Activated naive CD8-positive, alpha-beta T cell treated with anti-CD3 and anti-CD28 coated beads, Interleukin-2, amount 50 U/mL, for 24 hours (primary cell): Measurements from ENCODE around the gene HLA-DPA1.

ENCODE experiments used
- ATAC-seq: fragments of 150-1000 bp; cut with Tn5 transposase; one replicate; pipeline ENCODE4 v1.10.0; 2021
- DNase-seq: peaks from one replicate; pipeline ENCODE4 v3.0.0; 2021
- H3K27ac Mint-ChIP-seq: one replicate; pipeline ENCODE4 v1.8.0; 2021; ENCODE audit warnings: mild to moderate bottlenecking, mixed read lengths
- H3K27me3 Mint-ChIP-seq: one replicate; pipeline ENCODE4 v1.8.0; 2021; ENCODE audit warnings: mixed read lengths
- H3K36me3 Mint-ChIP-seq: one replicate; pipeline ENCODE4 v1.8.0; 2021; ENCODE audit warnings: low read depth, mixed read lengths
- H3K4me1 Mint-ChIP-seq: one replicate; pipeline ENCODE4 v1.8.0; 2021; ENCODE audit warnings: mixed read lengths
- H3K4me3 Mint-ChIP-seq: one replicate; pipeline ENCODE4 v1.8.0; 2021; ENCODE audit warnings: mild to moderate bottlenecking, moderate library complexity, mixed read lengths
- H3K9me3 Mint-ChIP-seq: one replicate; pipeline ENCODE4 v1.8.0; 2021; ENCODE audit warnings: mixed read lengths

The HLA-DPA1 gene

DNA sequence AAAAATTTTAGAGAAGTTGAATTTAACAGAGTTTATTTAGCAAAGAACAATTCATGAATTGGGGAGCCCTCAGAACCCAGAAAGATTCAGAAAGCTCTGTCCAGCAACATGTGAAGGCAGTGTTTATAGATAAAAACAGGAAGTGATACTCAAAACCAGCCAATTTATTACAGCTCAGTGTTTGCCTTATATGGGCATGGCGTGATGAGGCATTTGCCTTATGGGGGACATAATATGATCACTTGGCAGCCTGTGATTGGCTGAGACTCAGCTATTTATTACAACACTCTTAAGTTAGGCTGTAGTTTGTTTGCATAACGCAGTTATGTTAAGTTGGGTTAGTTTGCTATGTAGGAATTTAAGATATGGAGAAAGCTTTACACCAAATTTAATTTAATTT is 11.5 kb downstream of the HLA-DPA1 start:
- H3K4me1 Mint-ChIP-seq, result peaks cover 14% of the 10 kb centered on the region
- H3K27ac Mint-ChIP-seq, result no peak overlapping the region
- no peak for DNase-seq

DNA sequence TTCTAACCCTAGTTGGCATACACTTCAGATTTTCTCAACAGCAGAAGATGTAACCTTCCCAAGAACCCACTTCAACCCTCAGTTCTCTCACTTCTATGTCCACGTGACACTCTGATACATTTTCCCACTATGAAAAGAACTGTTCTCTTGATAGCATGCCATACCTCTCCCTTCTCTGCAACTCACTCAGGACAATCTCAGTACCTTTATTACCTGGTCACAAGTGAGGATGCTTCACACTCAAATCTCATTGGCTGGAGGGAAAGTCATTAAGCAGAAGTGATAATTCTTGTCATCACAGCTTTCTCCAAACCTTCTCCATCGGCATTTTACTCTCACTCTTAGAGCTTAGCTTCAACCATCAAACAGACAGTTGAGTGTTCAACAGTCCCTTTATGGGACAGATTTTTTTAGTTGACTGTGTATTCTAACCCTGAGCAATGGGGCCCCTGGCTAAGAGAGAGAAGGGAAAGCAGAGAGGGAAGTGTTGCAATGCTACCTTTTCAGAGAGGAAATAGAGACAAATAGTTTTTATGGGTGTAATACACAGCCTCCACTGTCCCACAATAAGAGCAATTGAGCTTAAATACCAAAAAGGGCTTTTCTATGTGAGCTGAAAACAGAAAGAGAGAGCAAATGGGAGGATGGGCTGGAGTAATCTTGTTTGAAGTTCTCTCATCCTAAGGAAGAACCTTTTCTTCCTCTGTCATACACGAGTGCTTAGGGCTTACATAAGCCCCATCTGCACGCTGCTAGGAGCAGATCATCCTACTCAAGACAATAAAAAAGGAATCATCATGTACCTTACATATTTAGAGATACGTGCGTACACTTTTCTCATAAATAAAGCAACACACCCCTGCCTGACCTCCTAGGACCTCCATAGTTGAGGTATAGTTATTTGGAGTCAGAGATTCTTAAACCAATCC is 16.0 kb downstream of the HLA-DPA1 start:
- no peak overlapping the region for H3K4me3 Mint-ChIP-seq
- H3K27me3 Mint-ChIP-seq, result no peaks in the 10 kb centered on the region
- peak overlapping the region; percentile 20 for H3K27ac Mint-ChIP-seq
- ATAC-seq (no peak), DNase-seq (no peak)
- no peaks in the 10 kb centered on the region for H3K9me3 Mint-ChIP-seq
- no peaks in the 10 kb centered on the region for H3K36me3 Mint-ChIP-seq
- peaks cover 11% of the 10 kb centered on the region for H3K4me1 Mint-ChIP-seq

More for the DNA sequence above, 11.5 kb downstream of the HLA-DPA1 start:
- Mint-ChIP-seq H3K27me3 (no peaks in the 10 kb centered on the region), H3K9me3 (no peaks in the 10 kb centered on the region), H3K36me3 (peaks cover 9% of the 10 kb centered on the region), H3K4me3 (no peak overlapping the region)
- no peak for ATAC-seq

DNA sequence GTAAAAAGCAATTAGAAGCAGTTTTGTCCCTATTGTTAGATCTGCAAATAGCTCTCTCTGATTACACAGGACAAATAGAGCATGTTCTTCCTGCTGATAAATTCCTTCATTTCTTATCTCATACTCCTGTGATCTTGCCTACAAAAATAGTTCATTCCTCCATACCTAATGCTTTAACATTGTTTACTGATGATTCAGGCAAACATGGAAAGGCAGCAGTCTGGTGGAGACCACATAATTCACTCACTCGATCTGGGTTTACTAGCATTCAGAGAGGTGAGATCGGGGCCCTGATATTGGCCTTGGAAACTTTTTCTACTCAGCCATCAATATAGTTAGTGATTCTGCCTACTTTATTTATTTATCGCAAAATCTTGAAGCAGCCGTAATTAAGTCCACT is 20.2 kb downstream of the HLA-DPA1 start:
- ATAC-seq, result no peak
- H3K9me3 Mint-ChIP-seq, result no peaks in the 10 kb centered on the region
- H3K4me1 Mint-ChIP-seq, result peaks cover 10% of the 10 kb centered on the region
- no peak for DNase-seq
- H3K4me3 Mint-ChIP-seq, result no peak overlapping the region
- H3K36me3 Mint-ChIP-seq, result no peaks in the 10 kb centered on the region
- no peak overlapping the region for H3K27ac Mint-ChIP-seq
- H3K27me3 Mint-ChIP-seq, result peaks cover 3% of the 10 kb centered on the region

DNA sequence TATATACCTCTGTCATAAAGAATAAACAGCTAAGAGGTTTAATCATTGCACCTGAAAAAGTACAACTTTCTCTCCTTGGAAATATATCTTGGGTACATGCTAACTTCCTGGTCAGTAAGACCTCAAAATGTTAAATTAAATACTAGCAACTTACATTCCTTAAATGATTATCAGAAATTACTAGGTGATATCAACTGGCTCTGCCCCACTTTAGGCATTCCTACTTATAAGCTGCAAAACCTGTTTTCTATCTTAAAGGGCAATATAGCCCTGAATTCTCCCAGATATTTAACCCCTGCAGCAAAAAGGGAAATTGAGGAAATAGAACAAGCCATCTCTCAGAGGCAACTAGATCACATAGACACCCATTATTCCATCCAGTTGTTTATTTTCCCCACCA is 20.8 kb downstream of the HLA-DPA1 start:
- Mint-ChIP-seq H3K9me3 (no peaks in the 10 kb centered on the region), H3K27me3 (peaks cover 3% of the 10 kb centered on the region), H3K27ac (no peak overlapping the region), H3K4me1 (peaks cover 10% of the 10 kb centered on the region), H3K4me3 (no peak overlapping the region), H3K36me3 (no peaks in the 10 kb centered on the region)
- ATAC-seq (no peak), DNase-seq (no peak)

DNA sequence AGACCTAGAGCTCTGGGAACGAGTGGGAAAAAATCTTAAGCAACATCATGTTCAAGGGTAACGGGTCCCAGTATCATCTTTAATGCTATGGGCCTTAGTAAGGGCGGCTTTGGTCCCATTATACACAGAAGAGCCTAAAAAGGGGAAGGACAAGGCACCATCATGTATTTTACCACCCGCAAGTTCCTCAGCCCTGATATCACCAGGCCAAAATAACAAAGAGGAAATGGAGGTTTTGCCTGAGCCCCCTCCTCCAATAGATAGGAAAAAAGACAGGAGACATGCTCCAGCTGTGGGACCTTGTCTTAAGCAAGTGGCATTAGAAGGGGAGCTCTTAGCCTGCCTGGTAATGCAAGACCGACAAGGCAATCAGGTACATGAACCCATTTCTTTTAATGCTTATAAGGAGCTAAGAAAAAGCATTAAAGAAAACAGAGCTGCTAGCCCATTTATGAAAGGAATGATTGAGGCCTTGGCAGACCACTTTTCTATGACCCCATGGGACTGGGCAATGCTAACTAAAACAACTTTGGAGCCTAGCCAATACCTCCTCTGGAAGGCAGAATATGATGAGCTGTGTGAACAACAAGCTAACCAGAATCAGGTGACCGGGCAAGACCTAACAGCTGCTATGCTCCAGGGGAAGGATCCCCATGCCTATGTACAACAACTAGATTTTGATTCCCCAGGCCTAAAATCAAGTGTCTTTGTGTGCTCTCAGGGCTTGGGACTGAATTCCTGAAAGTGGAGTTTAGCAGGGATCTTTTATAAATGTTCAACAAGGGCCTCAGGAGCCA is 23.2 kb downstream of the HLA-DPA1 start:
- peaks cover 9% of the 10 kb centered on the region for H3K27me3 Mint-ChIP-seq
- ATAC-seq, result no peak
- no peaks in the 10 kb centered on the region for H3K36me3 Mint-ChIP-seq

DNA sequence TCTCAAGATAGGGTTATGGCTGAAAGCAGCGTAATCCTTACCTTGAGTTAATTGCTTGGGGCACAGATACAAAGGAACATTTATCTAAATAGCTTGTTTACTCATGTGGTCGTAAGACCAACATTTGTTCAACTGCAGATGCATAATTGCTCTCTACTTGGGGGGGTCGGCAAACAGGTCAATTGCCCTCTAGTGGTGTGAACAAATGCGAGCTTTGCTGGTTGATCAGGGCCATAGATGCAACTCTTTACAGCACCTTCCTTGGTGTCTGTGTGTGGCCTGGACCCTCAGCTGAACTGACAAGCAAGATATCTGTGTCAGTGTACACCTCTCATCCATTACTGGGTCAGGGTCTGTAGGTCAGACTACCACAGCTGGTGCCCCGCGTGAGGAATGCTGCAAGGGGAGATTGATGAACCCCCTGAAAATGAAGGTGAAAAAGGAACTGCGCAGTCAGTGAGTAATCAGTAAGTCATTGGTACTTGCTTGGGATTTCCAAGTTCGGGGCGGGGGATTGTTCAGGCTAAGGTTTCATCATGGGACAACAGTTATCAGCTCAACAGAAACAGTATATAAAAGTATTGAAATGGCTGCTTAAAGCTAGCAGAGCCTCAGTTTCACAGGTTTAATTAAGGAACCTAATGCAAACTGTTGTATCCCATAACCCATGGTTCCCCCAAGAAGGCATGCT is 24.0 kb downstream of the HLA-DPA1 start:
- H3K4me3 Mint-ChIP-seq, result no peak overlapping the region
- H3K4me1 Mint-ChIP-seq, result peaks cover 2% of the 10 kb centered on the region
- no peaks in the 10 kb centered on the region for H3K9me3 Mint-ChIP-seq
- no peak overlapping the region for H3K27ac Mint-ChIP-seq
- no peak for ATAC-seq
- no peak for DNase-seq
- peaks cover 11% of the 10 kb centered on the region for H3K27me3 Mint-ChIP-seq
- H3K36me3 Mint-ChIP-seq, result no peaks in the 10 kb centered on the region

More for the DNA sequence above, 23.2 kb downstream of the HLA-DPA1 start:
- no peak for DNase-seq
- no peak overlapping the region for H3K27ac Mint-ChIP-seq
- H3K4me1 Mint-ChIP-seq, result peaks cover 2% of the 10 kb centered on the region
- no peaks in the 10 kb centered on the region for H3K9me3 Mint-ChIP-seq
- no peak overlapping the region for H3K4me3 Mint-ChIP-seq

DNA sequence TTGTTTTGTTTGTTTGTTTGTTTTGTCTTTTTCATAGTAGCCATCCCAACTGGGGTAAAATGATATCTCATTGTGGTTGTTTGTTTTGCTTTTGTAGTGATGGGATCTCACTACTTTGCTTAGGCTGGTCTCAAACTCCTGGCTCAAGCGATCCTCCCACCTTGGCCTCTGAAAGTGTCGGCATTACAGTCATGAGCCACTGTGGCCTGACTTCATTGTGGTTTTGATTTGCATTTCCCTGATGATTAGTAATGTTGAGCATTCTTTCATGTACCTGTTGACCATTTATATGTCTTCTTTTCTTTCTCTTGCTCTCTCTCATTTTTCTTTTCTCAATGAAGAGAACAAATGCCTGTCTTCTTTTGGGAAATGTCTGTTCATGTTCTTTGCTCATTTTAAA is 33.3 kb downstream of the HLA-DPA1 start:
- DNase-seq, result no peak
- H3K27me3 Mint-ChIP-seq, result peaks cover 9% of the 10 kb centered on the region
- peaks cover 8% of the 10 kb centered on the region for H3K9me3 Mint-ChIP-seq
- no peaks in the 10 kb centered on the region for H3K4me1 Mint-ChIP-seq
- no peak overlapping the region for H3K4me3 Mint-ChIP-seq
- no peak for ATAC-seq
- no peak overlapping the region for H3K27ac Mint-ChIP-seq
- H3K36me3 Mint-ChIP-seq, result no peaks in the 10 kb centered on the region

DNA sequence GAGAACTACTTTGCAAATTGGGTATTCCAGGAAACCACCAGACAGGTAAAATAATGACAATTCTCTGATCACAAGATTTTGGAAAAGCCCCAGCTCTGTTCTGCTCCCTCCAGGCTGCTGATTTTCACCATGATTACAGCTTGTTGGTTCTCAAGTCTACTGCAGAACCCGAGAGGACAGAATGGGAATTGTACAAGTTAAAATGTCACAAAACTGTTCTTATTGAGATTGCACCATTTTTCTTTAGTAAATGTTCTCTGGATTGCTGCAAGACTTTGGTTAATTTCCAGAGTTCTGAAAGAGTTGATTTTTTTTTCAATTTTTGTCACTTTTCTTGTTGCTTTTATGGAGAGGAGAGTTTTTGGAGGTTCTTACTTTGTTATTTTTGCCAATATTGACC is 36.9 kb downstream of the HLA-DPA1 start:
- Mint-ChIP-seq H3K9me3 (peaks cover 16% of the 10 kb centered on the region), H3K27me3 (peaks cover 14% of the 10 kb centered on the region), H3K4me1 (no peaks in the 10 kb centered on the region), H3K27ac (no peak overlapping the region), H3K4me3 (no peak overlapping the region), H3K36me3 (no peaks in the 10 kb centered on the region)
- DNase-seq, result no peak
- ATAC-seq, result no peak

DNA sequence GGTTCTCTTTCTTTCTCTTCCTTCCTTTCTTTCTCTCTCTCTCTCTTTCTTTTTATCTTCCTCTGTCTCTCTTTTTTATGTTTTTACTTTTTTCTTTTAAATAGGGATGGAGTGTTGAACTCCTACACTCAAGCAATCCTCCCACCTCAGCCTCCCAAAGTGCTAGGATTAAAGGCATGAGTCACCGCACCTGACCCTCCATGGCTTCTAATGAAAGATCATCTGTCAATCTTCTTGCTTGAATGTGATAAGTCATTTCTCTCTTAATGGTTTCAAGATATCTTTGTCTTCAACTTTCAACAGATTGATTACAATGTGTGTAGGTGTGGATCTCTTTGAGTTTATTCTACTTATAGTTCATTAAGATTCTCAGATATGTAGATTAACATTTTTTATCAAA is 38.9 kb downstream of the HLA-DPA1 start:
- DNase-seq, result no peak
- H3K36me3 Mint-ChIP-seq, result no peaks in the 10 kb centered on the region
- no peak overlapping the region for H3K4me3 Mint-ChIP-seq
- H3K9me3 Mint-ChIP-seq, result peaks cover 16% of the 10 kb centered on the region
- no peak overlapping the region for H3K27ac Mint-ChIP-seq
- peaks cover 7% of the 10 kb centered on the region for H3K4me1 Mint-ChIP-seq
- peaks cover 14% of the 10 kb centered on the region for H3K27me3 Mint-ChIP-seq
- ATAC-seq, result no peak

DNA sequence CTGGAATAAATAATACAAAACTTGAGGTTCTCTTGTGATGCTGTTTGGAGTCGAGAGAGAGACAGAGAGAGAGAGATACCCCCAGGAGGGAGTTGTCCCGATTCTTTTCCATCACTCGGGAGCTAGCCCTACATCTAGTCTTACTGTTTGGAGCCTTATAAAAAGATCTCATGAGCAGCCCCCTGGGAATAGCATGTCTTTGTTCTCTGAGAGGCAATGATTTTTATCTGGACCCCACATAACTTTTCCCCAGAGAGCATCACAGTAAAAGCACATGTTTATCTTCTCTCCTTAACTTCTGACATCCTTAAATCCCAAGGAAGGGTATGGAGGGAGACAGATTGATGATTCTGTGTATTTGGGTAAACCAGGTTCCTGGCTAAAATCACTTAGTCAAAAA is 43.2 kb downstream of the HLA-DPA1 start:
- Mint-ChIP-seq H3K36me3 (no peaks in the 10 kb centered on the region), H3K27ac (peak overlapping the region; percentile 87), H3K9me3 (peaks cover 8% of the 10 kb centered on the region), H3K4me1 (peaks cover 27% of the 10 kb centered on the region), H3K27me3 (peaks cover 9% of the 10 kb centered on the region), H3K4me3 (no peak overlapping the region)
- DNase-seq (no peak), ATAC-seq (no peak)

DNA sequence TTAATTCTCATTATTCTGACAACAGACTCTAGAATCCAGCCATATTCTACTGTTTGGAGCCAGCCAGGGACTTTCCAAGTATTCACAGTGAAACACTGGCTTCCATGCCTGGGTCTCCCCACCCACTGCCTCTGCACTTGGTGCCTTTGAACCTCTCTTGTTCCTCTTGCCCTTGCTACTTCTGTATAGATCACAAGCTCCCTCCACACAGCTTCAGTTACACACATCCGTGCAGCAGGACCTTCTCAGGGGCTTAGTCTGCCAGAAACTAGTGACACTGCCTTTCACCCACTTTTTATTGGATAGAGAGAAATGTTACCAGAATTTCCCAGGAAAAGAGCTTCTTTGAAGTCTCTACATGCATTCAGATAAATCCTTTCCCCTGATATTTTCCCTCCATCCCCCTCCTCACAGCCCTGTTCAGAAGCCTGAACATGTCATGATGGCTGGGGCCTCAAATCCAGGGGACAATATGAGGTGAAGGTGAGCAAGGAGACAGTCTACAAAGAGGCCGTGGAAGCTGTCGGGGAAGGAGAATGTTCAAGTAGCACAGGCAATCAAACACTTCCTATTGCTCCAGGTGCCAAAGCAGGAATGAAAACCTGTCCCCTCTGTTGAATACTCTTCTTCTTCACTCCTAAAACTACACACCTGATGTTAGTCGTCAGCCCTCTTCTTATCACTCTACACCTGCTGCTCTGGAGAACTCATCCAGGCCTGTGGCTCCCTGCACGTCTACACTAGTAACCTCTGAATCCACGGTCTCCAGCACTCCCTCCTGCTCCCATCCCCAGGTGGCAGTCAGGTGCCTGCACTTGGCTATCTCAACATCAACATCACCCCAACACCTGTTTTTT is 43.9 kb downstream of the HLA-DPA1 start:
- Mint-ChIP-seq H3K4me3 (no peak overlapping the region), H3K9me3 (peaks cover 1% of the 10 kb centered on the region), H3K27ac (peak overlapping the region; percentile 87)

DNA sequence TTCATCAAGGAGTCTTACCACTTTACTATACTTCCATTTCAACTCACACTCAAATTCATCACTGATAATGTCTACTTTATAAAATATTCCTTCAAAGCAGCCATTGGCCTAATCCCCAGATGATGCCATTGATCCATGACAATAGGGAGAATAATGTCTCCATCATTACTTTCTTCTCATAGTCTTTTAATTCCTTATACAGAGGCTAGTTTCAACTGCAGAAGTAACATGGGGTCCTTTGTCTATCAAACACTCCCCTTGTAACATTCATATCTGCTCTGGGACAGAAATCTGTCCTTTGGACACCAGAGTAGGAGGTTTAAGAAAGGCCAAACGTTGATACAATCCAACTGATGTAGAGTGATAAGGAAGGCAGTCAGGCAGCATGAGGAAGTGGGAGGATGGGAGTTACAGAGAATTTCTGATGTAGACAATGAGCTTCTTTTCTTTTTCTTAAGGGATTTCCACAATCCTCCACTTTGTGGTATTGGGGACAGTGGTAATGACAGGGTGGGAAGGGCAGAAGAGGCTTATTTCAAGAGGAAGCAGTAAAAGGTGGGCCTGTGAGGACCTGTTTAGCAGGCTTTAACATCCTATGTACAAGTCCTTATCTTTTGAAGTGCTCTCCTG is 45.1 kb downstream of the HLA-DPA1 start:
- H3K36me3 Mint-ChIP-seq, result no peaks in the 10 kb centered on the region
- no peak for ATAC-seq
- no peak for DNase-seq
- H3K27ac Mint-ChIP-seq, result peak overlapping the region; percentile 75
- H3K4me3 Mint-ChIP-seq, result no peak overlapping the region
- H3K27me3 Mint-ChIP-seq, result no peaks in the 10 kb centered on the region
- peaks cover 30% of the 10 kb centered on the region for H3K4me1 Mint-ChIP-seq
- no peaks in the 10 kb centered on the region for H3K9me3 Mint-ChIP-seq

More for the DNA sequence above, 43.9 kb downstream of the HLA-DPA1 start:
- H3K36me3 Mint-ChIP-seq, result no peaks in the 10 kb centered on the region
- DNase-seq (no peak), ATAC-seq (peak; percentile 85)
- H3K4me1 Mint-ChIP-seq, result peaks cover 30% of the 10 kb centered on the region
- peaks cover 3% of the 10 kb centered on the region for H3K27me3 Mint-ChIP-seq

DNA sequence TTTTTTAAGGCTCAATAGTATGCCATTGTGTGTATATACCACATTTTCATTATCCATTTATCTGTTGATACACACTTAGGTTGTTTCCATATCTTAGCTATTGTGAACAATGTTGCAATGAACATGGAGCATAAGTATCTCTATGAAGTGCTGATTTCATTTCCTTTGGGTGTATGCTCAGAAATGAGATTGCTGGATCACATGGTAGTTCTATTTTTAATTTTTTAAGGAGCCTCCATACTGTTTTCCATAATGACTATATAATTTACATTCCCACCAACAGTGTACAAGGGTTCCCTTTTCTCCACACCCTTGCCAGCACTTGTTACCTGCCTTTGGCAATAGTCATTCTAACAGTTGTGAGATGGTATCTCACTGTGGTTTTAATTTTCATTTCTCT is 48.9 kb downstream of the HLA-DPA1 start:
- Mint-ChIP-seq H3K4me3 (no peak overlapping the region), H3K4me1 (peaks cover 31% of the 10 kb centered on the region), H3K36me3 (no peaks in the 10 kb centered on the region), H3K9me3 (no peaks in the 10 kb centered on the region), H3K27me3 (no peaks in the 10 kb centered on the region), H3K27ac (no peak overlapping the region)
- no peak for ATAC-seq
- DNase-seq, result no peak
